VCaP (cell line): ENCODE measurements around the gene MLYCD.
A peak's percentile ranks its signal among the peaks of the same experiment; 100 is the strongest.

Source experiments
- H3K27ac ChIP-seq: fragments of 450-650 bp; 2 replicates; pipeline ENCODE4 v1.5.1; 2017
- TF ChIP-seq, protein P1 (sequence below): fragments of 450-650 bp; conservative IDR thresholded peaks from 2 replicates; pipeline ENCODE4 v1.5.1; 2017; ENCODE audit warnings: mild to moderate bottlenecking, moderate library complexity

The MLYCD gene

DNA sequence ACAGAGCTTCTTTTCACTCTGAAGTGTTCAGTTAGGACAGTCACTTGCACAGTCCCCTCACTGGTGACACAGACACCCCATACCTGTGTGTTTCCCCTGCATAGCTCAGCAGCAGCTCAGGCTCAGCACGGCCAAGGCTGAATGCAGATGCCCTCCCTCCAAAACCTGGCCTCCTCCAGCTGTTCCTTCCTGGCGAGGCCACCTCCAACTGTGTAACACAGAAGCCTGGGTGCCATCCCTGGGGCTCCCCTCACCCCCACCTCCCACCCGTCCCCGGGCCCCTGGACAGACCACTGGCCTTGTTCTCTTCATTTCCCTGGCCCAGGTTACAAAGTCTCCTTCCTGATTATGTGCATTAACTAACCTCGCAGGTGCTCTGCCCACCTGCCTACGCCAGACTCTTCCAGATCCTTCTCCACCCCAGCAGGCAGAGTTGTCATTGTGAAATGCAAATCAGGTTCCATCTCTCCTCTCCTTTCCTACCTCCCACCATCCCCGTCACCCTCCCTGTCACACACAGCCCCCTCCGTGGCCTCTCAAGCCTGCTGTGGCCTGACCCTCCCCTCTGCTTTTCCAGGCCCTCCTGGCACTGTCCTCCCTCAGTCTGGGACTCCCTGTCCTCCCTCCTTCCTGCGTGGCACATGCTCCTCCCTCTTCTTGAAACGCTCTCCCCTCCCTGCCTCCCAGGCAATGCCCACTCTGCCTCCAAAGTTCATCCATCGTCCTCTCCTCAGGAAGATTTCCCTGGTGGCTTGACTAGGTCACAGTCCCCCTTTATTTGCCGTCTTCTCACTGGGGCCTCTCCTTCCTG lies 26.4 kb downstream of the MLYCD start:
- TF ChIP-seq, protein P1, sequence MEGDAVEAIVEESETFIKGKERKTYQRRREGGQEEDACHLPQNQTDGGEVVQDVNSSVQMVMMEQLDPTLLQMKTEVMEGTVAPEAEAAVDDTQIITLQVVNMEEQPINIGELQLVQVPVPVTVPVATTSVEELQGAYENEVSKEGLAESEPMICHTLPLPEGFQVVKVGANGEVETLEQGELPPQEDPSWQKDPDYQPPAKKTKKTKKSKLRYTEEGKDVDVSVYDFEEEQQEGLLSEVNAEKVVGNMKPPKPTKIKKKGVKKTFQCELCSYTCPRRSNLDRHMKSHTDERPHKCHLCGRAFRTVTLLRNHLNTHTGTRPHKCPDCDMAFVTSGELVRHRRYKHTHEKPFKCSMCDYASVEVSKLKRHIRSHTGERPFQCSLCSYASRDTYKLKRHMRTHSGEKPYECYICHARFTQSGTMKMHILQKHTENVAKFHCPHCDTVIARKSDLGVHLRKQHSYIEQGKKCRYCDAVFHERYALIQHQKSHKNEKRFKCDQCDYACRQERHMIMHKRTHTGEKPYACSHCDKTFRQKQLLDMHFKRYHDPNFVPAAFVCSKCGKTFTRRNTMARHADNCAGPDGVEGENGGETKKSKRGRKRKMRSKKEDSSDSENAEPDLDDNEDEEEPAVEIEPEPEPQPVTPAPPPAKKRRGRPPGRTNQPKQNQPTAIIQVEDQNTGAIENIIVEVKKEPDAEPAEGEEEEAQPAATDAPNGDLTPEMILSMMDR: no peak

DNA sequence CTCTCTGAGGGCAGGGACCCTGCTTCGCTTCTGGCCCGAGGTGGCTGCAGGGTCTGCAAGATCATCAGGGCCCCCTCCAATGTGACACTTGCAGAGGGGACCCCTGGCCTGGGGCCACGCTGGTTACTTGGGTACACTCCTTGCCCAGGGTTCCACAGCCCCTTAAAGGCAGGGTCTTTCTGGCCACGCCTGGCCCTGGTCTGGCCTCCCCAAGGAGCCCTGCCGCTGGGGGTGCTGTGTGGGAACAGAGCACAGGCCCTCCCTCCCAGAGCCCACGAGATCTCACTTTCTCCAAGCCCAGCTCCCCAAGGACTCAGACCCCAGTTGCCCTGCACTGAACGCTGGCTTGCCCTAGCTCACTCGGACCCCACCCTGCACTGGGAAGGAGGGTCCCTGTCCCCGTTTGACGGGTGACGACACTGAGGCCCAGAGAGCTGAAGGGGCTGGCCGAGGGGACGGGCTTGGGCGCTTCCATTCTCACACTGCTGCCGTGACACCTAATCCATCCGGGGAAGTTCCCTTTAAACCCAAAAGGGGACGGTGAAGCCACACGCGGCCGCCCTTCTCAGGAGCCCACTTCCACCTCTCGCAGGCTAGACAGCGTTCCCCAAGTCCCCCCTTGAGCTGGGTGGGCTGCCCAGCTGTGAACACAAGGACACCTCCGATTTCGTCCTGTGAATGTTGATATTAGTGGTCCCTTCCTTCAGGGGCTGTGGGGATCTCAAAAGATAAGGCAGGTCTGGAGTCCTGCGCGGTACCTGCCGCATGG lies 27.2 kb downstream of the MLYCD start:
- TF ChIP-seq, protein P1: no peak
- peak overlapping the region; percentile 72; the same call in 1 of the 2 replicates for H3K27ac ChIP-seq

More for the DNA sequence above, 26.4 kb downstream of the MLYCD start:
- H3K27ac ChIP-seq: no peak overlapping the region

DNA sequence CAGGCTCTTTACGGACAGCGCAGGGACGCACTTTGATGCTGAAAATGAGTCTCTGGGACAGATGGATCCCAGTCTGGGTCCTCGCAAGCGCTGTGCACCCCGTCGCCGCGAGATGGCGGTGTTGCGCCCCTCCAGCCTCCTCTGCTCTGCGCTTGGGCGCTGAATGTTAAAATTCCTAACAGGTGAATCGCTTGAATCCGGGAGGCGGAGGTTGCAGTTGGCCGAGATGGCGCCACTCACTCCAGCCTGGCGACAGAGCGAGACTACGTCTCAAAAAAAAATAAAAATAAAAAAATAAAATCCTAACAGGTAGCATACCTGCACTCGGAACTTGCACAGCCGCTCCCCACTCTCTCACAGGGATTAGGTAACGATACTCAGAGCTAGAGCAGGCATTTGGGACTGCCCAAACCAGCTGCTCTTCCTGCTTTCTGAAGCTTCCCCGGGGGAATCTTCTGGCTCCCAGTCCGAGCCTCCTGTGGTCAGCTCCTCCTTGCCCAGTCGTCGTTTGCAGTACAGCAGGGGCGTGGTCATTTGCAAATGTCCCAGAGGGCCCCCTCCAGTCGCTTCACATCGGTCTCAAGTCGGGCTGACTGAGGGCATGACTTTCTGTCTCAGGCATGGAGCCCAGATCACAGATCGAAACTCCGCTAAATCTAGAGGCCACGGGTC lies 27.9 kb downstream of the MLYCD start:
- TF ChIP-seq, protein P1: peak; percentile 95
- peak overlapping the region; percentile 72 for H3K27ac ChIP-seq

- TF ChIP-seq, protein P1: no peak
- H3K27ac ChIP-seq: no peak overlapping the region
These were observed 29.6 kb downstream of the MLYCD start for GRCh38 chr16:83928341-83929055.

GRCh38 chr16:83929811-83930555 lies 31.1 kb downstream of the MLYCD start:
- TF ChIP-seq, protein P1: no peak
- H3K27ac ChIP-seq: no peak overlapping the region

DNA sequence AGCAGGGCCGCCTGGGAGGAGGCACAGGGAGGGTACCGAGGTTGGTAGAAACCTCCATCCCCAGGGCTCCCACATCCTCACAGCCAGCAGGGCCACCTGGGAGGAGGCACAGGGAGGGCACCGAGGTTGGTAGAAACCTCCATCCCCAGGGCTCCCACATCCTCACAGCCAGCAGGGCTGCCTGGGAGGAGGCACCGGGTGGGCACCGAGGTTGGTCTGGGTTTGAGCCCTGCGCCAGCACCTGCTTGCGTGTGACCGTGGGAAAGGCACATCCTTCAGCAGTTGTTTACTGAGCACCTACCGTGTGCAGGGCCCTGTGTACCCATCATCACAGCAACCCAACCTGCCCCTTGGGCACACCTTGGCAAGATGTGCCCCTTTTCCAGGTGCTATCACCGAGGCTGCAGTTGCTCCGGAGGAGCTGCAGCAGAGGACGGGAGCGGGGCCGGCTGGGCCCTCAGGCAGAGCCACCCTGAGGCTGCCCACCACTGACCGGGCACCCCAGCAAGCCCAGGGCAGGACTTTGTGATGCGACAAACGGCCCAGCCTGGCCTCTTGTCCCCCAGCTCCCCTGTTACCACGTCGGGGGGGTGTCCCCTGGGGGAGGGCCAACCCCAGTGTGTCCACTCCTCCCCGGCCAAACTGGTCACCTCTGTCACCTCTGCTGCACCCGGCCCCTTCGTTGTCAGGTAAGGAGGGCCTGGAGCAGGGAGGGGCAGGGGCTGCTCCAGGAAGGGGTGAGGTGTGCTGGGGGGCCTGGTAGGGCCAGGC lies 32.0 kb downstream of the MLYCD start:
- TF ChIP-seq, protein P1: no peak
- H3K27ac ChIP-seq: no peak overlapping the region
